ENCODE data around the gene RNF175.

The RNF175 gene

GRCh38 chr4:153759407-153760316 lies at the start of gene RNF175:
Gene RNF175 (minus strand): TSS chr4:153760024. CDS start chr4:153759862, 162 bp downstream.
- no peak for DNase-seq

DNA sequence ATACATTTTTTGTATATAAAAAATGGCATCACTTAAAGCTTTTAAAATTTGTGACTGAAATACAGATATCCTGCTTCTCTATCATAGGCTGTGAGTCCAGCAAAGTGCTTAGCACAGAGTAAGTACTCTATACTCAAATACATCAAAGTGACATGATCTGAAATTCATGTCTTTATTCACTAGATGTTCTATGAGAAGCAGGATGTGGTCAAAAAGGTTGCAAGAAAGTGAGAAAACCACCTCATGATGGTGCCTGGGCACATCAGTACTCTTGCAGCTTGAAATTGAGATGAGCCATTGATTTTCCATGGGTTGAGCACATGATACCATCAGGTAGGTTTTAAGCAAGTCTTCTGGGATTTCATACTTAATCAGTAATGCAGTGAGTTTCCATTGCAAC lies 49.5 kb upstream of the RNF175 start:
- DNase-seq, result no peak

- no peak for DNase-seq
These were observed 48.4 kb upstream of the RNF175 start for GRCh38 chr4:153808175-153808574.

DNA sequence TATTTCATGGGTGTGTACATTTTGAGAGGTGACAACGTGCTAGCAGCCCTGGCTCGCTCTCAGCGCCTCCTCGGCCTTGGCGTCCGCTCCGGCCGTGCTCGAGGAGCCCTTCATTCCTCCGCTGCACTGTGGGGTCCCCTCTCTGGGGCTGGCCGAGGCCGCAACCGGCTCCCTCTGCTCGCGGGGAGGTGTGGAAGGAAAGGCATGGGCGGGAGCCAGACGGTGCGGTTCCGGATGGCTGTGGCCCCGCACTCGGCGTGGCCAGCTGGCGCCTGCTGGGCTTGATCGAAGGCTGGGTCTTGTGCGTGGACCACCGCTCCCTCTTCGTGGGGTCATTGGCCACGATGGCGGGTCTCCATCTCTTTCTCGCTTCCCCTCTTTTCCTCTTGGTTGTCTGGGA lies 46.2 kb upstream of the RNF175 start:
- no peak for DNase-seq

GRCh38 chr4:153804722-153805121 lies 44.9 kb upstream of the RNF175 start:
- no peak for DNase-seq

GRCh38 chr4:153799694-153800074 lies 39.9 kb upstream of the RNF175 start:
- no peak for DNase-seq

GRCh38 chr4:153798901-153799693 lies 39.3 kb upstream of the RNF175 start:
- no peak for DNase-seq

GRCh38 chr4:153798420-153798819 lies 38.6 kb upstream of the RNF175 start:
- no peak for DNase-seq

DNA sequence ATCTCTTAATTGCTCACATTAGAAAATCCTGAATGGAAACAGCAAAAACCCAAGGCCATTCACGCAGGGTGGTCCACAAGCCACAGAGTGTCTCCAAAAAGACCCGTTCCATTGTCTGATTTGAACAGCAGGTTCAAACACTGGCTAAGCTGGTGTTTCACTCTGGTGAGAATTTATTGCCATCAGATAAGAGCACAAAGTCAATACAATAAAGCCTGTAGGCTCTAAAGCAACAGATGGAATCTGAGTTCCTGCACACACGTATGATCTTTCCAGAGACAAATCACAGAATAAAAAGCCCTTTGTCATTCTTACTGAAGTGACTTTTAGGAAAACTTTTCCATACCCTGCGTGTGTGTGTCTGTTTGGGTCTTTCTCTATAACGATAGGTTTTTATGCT lies 34.2 kb upstream of the RNF175 start:
- no peak for DNase-seq

GRCh38 chr4:153792618-153793247 lies 32.9 kb upstream of the RNF175 start:
- no peak for DNase-seq

- DNase-seq, result no peak
These were observed 32.2 kb upstream of the RNF175 start for GRCh38 chr4:153791746-153792617.

- DNase-seq, result no peak
These were observed 31.2 kb upstream of the RNF175 start for GRCh38 chr4:153790962-153791551.

- no peak for DNase-seq
These were observed 30.7 kb upstream of the RNF175 start for GRCh38 chr4:153790500-153790865.

DNA sequence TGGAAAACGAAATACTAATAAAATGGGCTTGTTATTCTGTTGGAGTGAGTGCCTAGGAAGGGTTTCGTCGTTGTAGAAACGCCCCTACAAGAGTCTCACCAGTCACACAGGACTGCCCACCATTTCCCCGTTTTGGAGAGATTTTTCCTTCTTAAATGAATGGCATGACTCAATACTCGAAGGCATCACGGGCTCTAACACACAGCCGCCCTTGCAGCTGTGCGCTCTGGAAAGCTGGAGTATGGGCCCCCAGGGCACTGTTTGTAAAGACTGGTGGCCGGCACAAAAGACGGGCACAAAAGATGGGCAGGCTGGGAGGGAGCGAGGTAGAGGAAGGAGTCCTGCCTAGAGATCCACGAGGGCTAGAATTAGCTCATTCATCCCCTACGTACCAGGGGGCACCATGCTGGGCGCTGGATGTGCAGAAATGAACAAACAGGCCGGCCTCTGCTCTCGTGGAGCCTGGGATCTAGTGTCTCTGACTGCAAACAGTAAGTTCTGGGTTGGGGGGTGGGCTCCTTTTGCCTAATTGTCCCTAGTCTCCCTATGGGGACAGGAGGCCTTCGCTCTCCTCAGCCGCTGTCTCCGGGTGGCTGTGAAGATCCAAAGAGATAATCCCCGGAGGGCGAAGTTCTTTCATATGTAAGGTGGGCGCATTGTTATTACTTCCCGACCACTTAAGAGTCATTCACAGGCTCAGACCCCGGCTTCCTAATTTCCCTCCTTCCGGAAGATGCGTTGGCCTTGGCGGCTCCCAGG lies 30.1 kb upstream of the RNF175 start:
- no peak for DNase-seq

GRCh38 chr4:153788413-153789276 lies 28.8 kb upstream of the RNF175 start, which contains the start of gene SFRP2:
Gene SFRP2 (minus strand): TSS chr4:153789083. CDS start chr4:153788835, 248 bp downstream.
- DNase-seq, result no peak

GRCh38 chr4:153788051-153788412 lies 28.2 kb upstream of the RNF175 start:
- DNase-seq, result no peak

- DNase-seq, result no peak
These were observed 27.8 kb upstream of the RNF175 start for GRCh38 chr4:153787575-153787974.

DNA sequence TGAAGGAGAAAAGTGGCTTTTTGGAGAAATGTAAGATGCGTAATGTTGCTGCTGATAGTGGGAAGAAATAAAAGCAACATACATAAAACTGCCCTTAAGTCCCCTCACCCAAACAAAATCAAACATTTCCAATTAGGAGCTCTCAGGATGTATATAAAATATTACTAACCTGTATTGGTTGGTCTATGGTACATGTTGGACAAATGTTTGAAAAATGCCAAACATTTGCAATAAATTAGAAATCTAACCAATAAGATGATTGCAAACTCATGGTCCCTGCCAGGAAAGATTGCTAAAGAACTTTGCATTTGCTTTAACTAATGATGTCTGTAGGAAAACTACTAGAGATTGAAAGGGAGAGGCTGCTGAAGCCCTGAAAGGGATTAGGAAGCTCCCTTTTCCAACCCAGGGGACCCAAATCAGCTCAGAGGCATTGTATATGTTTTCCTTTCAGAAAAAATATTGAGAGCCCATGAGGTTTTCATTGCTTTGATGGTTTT lies 27.3 kb upstream of the RNF175 start:
- no peak for DNase-seq

- no peak for DNase-seq
These were observed 26.3 kb upstream of the RNF175 start for GRCh38 chr4:153785910-153786721.
